ENCODE results near the gene FGFR2. TPM values are rescaled to one million over a fixed set of nuclear protein-coding genes. Genes with fewer than 3 reads are reported as not detected.

Gene FGFR2
- total and polyA plus RNA-seq, 2 experiments from 2014 or later = 41.3 to 90.4 TPM

DNA sequence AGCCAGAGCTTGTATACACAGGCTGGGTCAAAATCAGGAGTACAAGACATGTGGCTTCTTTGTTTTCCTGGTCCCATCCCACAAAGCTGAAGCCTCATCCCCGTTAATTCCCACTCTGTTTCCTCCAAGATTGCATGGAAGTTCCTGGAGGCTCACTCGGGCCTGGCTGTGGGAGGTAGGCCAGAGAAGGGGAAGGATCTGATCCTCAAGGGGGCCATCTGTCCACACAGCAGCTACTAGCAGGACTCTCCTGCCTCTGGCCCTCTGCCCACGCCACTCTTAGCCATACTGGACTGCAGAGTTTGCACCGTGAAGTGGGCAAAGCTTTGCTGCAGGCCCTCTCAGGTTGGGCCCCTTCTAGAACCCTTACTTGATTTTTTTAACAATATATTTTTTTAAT lies 160.6 kb downstream of the FGFR2 start:
- H3K79me2 ChIP-seq = no peaks in the 10 kb centered on the region
- peak overlapping the region; percentile 64 for H3K27ac ChIP-seq
- no peaks in the 10 kb centered on the region for H3K9me2 ChIP-seq (replicated peaks; ENCODE audit: insufficient read depth)
- no peaks in the 10 kb centered on the region for H3K36me3 ChIP-seq (replicated peaks; ENCODE audit: insufficient read depth, low read depth)
- no peak overlapping the region for H3K4me3 ChIP-seq
- no peak overlapping the region for H3K4me2 ChIP-seq
- H3K4me1 ChIP-seq (ENCODE audit: insufficient read depth) = peaks cover 30% of the 10 kb centered on the region
- DNase-seq (ENCODE audit: low spot score) = peak; percentile 37
- H3K27me3 ChIP-seq = no peaks in the 10 kb centered on the region
- TF ChIP-seq EZH2phosphoT487 (IDR thresholded peaks at IDR 0.05; ENCODE audit: low read depth, severe bottlenecking, unreplicated experiment) = no peak
- TF ChIP-seq EZH2 (IDR thresholded peaks at IDR 0.05; ENCODE audit: borderline replicate concordance) = no peak
- TF ChIP-seq, protein P1, sequence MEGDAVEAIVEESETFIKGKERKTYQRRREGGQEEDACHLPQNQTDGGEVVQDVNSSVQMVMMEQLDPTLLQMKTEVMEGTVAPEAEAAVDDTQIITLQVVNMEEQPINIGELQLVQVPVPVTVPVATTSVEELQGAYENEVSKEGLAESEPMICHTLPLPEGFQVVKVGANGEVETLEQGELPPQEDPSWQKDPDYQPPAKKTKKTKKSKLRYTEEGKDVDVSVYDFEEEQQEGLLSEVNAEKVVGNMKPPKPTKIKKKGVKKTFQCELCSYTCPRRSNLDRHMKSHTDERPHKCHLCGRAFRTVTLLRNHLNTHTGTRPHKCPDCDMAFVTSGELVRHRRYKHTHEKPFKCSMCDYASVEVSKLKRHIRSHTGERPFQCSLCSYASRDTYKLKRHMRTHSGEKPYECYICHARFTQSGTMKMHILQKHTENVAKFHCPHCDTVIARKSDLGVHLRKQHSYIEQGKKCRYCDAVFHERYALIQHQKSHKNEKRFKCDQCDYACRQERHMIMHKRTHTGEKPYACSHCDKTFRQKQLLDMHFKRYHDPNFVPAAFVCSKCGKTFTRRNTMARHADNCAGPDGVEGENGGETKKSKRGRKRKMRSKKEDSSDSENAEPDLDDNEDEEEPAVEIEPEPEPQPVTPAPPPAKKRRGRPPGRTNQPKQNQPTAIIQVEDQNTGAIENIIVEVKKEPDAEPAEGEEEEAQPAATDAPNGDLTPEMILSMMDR (IDR thresholded peaks at IDR 0.05; ENCODE audit: poor library complexity) = peak; percentile 10
- no peak overlapping the region for H2AFZ ChIP-seq
- WGBS (ENCODE audit: low lambda C conversion rate, missing lambda C conversion rate) = 41% methylated on average over 4 of the region's 4 CpGs
- H4K20me1 ChIP-seq (ENCODE audit: insufficient read depth, poor library complexity, severe bottlenecking) = no peaks in the 10 kb centered on the region
- H3K9me3 ChIP-seq (ENCODE audit: low read depth) = no peaks in the 10 kb centered on the region

DNA sequence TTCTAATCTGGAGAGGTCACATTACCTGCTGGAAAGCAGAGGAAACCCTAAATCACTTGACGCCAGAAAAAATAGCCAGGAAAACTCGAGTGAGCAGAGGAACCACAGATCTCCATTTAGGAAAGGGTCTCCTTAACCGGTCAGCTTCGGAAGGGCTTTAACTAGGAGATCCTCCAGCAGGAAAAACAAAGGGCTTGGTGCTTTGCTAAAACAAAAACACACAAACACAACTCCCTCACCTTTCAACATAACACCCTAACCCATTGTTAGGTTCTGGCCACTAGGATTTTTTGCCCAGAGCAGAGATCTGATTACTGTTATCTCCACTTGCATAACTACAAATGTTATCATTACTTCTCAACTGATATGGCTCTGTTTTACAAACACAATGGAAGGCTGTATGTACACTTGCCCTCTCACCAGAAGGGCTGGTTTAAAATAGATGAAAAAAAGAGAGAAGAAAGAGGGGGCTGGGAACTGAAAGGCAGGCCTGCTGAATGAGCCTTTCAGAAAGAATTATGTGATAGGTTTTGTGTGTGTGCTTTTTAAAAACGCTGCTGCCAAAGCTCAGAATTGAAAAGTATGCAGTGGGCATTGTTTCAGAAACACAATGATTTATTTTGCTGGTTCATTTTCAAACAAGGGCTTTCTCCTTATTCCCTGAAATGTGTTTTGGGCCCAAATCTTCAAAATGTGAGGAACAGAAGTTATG lies 161.5 kb downstream of the FGFR2 start:
- no peak for DNase-seq (ENCODE audit: low spot score)
- Histone ChIP-seq H4K20me1 (ENCODE audit: insufficient read depth, poor library complexity, severe bottlenecking) (no peaks in the 10 kb centered on the region), H3K79me2 (no peaks in the 10 kb centered on the region), H3K27ac (peak overlapping the region; percentile 64), H2AFZ (peak overlapping the region; percentile 53), H3K4me1 (ENCODE audit: insufficient read depth) (peaks cover 30% of the 10 kb centered on the region), H3K4me3 (no peak overlapping the region), H3K27me3 (no peaks in the 10 kb centered on the region), H3K9me2 (replicated peaks; ENCODE audit: insufficient read depth) (no peaks in the 10 kb centered on the region), H3K9me3 (ENCODE audit: low read depth) (no peaks in the 10 kb centered on the region), H3K36me3 (replicated peaks; ENCODE audit: insufficient read depth, low read depth) (no peaks in the 10 kb centered on the region), H3K4me2 (peak overlapping the region; percentile 41)
- 29% methylated on average over 5 of the region's 5 CpGs for WGBS (ENCODE audit: low lambda C conversion rate, missing lambda C conversion rate)
- TF ChIP-seq EZH2phosphoT487 (IDR thresholded peaks at IDR 0.05; ENCODE audit: low read depth, severe bottlenecking, unreplicated experiment) = no peak
- TF ChIP-seq, protein P1 (IDR thresholded peaks at IDR 0.05; ENCODE audit: poor library complexity) = no peak
- TF ChIP-seq EZH2 (IDR thresholded peaks at IDR 0.05; ENCODE audit: borderline replicate concordance) = no peak

GRCh38 chr10:121436281-121436629 lies 162.0 kb downstream of the FGFR2 start:
- DNase-seq (ENCODE audit: low spot score) = no peak
- Histone ChIP-seq H3K4me1 (ENCODE audit: insufficient read depth) (peaks cover 30% of the 10 kb centered on the region), H3K27me3 (no peaks in the 10 kb centered on the region), H3K4me2 (peak overlapping the region; percentile 41), H3K36me3 (replicated peaks; ENCODE audit: insufficient read depth, low read depth) (no peaks in the 10 kb centered on the region), H4K20me1 (ENCODE audit: insufficient read depth, poor library complexity, severe bottlenecking) (no peaks in the 10 kb centered on the region), H3K4me3 (no peak overlapping the region), H3K79me2 (no peaks in the 10 kb centered on the region), H2AFZ (peak overlapping the region; percentile 53), H3K9me3 (ENCODE audit: low read depth) (no peaks in the 10 kb centered on the region), H3K27ac (peak overlapping the region; percentile 64), H3K9me2 (replicated peaks; ENCODE audit: insufficient read depth) (no peaks in the 10 kb centered on the region)
- 65% methylated on average over 5 of the region's 5 CpGs for WGBS (ENCODE audit: low lambda C conversion rate, missing lambda C conversion rate)
- TF ChIP-seq, protein P1 (IDR thresholded peaks at IDR 0.05; ENCODE audit: poor library complexity) = no peak
- TF ChIP-seq EZH2 (IDR thresholded peaks at IDR 0.05; ENCODE audit: borderline replicate concordance) (no peak), EZH2phosphoT487 (IDR thresholded peaks at IDR 0.05; ENCODE audit: low read depth, severe bottlenecking, unreplicated experiment) (no peak)
